Stimulated activated CD4-positive, alpha-beta T cell treated with anti-CD3 and anti-CD28 coated beads, Interleukin-12 subunit alpha, Interleukin-12 subunit beta, amount 100 ng/mL, for 4 hours (primary cell): ENCODE data around the gene MSRB1.

ENCODE experiments used
- DNase-seq: peaks from one replicate; pipeline ENCODE4 v3.0.0-alpha.2; 2020

The MSRB1 gene

DNA sequence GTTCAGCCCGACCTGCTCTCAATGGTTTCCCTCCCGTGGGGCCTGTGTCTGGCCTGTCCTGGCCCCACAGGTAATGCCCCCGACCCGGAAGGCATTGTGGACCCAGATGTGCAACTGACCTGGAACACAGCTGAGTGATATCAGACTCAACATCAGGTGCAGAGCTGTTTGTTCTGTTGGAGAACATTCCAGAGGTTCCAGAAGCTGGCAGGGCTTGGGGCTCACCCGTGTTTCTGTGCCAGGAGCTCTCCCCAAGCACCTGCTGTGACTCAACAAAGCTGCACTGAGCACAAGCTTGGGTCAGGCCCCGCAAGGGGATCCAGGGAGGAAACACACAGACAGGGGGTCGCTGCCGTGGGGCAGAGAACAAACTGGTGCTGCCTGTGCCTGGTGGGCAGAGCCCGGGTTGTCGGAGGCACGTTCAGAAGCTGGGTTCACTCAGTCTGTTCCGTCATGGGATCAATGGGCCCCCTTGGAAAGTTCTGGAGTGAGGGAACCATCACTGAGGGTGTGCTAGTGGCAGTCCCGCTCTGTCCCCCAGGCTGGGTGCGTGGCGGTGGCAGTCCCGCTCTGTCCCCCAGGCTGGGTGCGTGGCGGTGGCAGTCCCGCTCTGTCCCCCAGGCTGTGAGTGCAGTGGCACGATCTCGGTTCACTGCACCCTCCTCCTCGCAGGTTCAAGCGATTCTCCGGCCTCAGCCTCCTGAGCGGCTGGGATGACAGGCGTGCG, 46.9 kb downstream of the MSRB1 start:
- DNase-seq = no peak

GRCh38 chr16:1895068-1895467, 47.9 kb downstream of the MSRB1 start:
- no peak for DNase-seq

GRCh38 chr16:1890708-1891050, 52.3 kb downstream of the MSRB1 start:
- no peak for DNase-seq

DNA sequence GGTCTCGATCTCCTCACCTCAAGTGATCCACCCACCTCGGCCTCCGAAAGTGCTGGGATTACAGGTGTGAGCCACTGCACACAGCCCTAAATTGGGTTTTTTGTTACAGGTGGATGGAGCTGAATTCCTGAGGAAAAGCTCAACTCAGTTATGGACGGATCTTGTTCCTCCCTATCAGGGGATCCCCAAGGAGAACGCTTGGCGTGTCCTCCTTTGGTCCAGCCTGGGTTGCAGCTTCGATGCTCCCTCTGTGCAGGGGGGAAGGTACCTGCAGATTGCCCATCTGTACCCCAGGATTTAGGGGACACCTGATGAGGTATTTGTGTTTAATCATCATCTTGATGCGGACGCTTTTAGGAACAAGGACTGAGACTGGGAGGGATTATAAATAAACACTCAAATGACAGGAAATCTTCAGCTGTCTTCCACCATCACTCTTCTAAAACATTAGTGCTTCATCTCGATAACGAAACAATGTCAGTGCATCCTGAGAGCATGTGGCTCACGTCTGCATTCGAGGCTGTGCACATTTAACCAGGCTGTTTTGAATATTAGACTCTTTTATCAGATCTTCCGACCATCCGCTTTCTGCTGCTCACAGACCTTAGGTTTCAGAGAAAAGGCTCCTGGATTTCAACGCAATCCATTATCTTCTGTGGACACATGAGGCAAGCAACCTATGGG, 52.8 kb downstream of the MSRB1 start:
- no peak for DNase-seq
